Esophagus muscularis mucosa (tissue), 4 donors: ENCODE measurements around the gene PYDC1.

Source experiments
- EP300 ChIP-seq: sonication (generic); formaldehyde crosslinking; IDR thresholded peaks from one replicate; pipeline ENCODE4 v1.6.1; 2017; ENCODE audit warnings: antibody characterized with exemption
- POLR2A ChIP-seq: fragments of 450-650 bp; IDR thresholded peaks from one replicate; pipeline ENCODE4 v1.6.1; 2017; ENCODE audit warnings: antibody characterized with exemption, moderate library complexity, mild to moderate bottlenecking, low read depth
- POLR2AphosphoS5 ChIP-seq, 2 donors: sonication (generic); formaldehyde crosslinking; IDR thresholded peaks; one replicate each; pipeline ENCODE4 v1.6.1; 2017; ENCODE audit warnings: antibody characterized with exemption in 2 of 2
- TF ChIP-seq, protein P1 (sequence below), 3 experiments: fragments of 200-600 bp in 2 of 3; fragments of 450-650 bp in 1 of 3; sonication (generic) in 2 of 3; IDR thresholded peaks; one replicate each; pipeline ENCODE4 v1.5.1; 2017 to 2019; ENCODE audit warnings: antibody characterized with exemption in 3 of 3, mild to moderate bottlenecking in 2 of 3, moderate library complexity in 1 of 3

DNA sequence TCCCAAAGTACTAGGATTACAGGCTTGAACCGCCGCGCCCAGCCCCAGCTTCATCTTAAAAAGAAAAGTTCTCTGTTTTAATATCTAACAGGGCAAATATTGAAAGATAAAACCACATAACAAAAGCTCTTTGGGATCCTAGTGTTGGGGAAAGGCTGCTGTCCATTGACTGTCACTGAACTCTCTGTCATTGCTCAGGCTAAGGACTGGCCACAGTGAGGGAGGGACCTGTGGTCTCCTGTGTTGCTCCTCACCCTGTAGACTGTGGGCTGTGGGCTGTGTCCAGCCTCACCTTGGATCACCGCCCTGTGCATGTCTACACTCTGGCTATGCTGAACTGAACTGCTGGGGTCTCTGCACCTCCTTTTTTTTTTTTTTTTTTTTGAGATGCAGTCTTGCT, 11.3 kb upstream of the PYDC1 start:
- TF ChIP-seq POLR2A (no peak), POLR2AphosphoS5 (IDR thresholded peaks at IDR 0.05) (no peak), EP300 (no peak)
- TF ChIP-seq, protein P1, sequence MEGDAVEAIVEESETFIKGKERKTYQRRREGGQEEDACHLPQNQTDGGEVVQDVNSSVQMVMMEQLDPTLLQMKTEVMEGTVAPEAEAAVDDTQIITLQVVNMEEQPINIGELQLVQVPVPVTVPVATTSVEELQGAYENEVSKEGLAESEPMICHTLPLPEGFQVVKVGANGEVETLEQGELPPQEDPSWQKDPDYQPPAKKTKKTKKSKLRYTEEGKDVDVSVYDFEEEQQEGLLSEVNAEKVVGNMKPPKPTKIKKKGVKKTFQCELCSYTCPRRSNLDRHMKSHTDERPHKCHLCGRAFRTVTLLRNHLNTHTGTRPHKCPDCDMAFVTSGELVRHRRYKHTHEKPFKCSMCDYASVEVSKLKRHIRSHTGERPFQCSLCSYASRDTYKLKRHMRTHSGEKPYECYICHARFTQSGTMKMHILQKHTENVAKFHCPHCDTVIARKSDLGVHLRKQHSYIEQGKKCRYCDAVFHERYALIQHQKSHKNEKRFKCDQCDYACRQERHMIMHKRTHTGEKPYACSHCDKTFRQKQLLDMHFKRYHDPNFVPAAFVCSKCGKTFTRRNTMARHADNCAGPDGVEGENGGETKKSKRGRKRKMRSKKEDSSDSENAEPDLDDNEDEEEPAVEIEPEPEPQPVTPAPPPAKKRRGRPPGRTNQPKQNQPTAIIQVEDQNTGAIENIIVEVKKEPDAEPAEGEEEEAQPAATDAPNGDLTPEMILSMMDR (IDR thresholded peaks at IDR 0.05): no peak
